HG03045 (cell line): ENCODE results near the gene DNAJB14.
A peak's percentile ranks its signal among the peaks of the same experiment; 100 is the strongest.

Experiments
- ATAC-seq: cut with Tn5 transposase; IDR thresholded peaks from one replicate; pipeline ENCODE4 v1.9.1; 2021; ENCODE audit warnings: mild to moderate bottlenecking, moderate library complexity; ENCODE audit not compliant: unreplicated experiment

The DNAJB14 gene

GRCh38 chr4:99872570-99872969, 73.8 kb downstream of the DNAJB14 start:
- no peak for ATAC-seq

GRCh38 chr4:99868126-99868596, 78.3 kb downstream of the DNAJB14 start:
- peak; percentile 61 for ATAC-seq

- no peak for ATAC-seq
Measured at GRCh38 chr4:99863804-99864203, 82.6 kb downstream of the DNAJB14 start.

GRCh38 chr4:99861120-99861905, 85.1 kb downstream of the DNAJB14 start:
- no peak for ATAC-seq

GRCh38 chr4:99860521-99860920, 85.9 kb downstream of the DNAJB14 start:
- no peak for ATAC-seq

- no peak for ATAC-seq
Measured at GRCh38 chr4:99859618-99860017, 86.8 kb downstream of the DNAJB14 start.

GRCh38 chr4:99857307-99857706, 89.1 kb downstream of the DNAJB14 start:
- no peak for ATAC-seq

- no peak for ATAC-seq
Measured at GRCh38 chr4:99856166-99856565, 90.3 kb downstream of the DNAJB14 start.

GRCh38 chr4:99855678-99856077, 90.7 kb downstream of the DNAJB14 start:
- ATAC-seq: peak; percentile 38

- no peak for ATAC-seq
Measured at GRCh38 chr4:99853999-99854398, 92.4 kb downstream of the DNAJB14 start.

- no peak for ATAC-seq
Measured at GRCh38 chr4:99853190-99853589, 93.2 kb downstream of the DNAJB14 start.

GRCh38 chr4:99852199-99852749, 94.1 kb downstream of the DNAJB14 start:
- no peak for ATAC-seq

- peak; percentile 29 for ATAC-seq
Measured at GRCh38 chr4:99848591-99849001, 97.8 kb downstream of the DNAJB14 start.

GRCh38 chr4:99847362-99847976, 98.9 kb downstream of the DNAJB14 start:
- peak; percentile 71 for ATAC-seq

- ATAC-seq: no peak
Measured at GRCh38 chr4:99846891-99847290, 99.5 kb downstream of the DNAJB14 start.
